ENCODE measurements around the gene CD82.

DNA sequence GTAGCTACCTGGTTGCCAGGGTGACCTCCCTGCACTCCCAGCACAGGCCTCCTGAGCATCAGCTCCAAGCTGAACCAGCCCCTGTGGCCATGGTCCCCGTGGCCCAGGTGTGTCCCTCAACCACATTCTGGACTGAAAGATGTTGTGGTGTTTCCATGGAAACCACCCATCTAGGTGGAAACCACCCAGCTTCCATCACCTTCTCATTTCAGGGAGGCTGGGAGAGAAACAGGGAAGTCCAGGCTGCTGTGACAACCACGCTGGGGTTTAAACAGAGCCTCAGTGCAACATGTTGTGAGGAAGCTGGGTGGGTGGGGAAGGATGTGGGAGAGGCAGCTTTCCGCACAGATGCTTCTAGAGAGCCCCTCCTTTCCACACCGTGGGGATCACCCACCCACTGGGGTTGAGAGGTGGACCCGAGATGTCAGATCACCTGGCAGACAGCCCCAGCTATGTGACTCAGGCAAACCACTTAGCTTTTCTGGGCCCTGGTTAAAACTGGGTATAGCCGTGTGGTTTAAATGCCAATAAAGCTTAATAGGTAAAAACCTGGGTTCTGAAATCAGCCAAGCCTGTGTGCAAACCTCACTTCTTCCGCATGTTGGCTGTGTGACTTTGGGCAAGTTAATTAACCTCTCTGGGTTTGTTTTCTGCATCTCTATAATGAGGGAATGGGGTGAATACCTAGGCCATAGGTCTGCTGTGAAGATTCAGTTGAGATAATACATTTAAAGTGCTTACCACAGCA lies 46.4 kb downstream of the CD82 start:
- TF ChIP-seq, protein P1, sequence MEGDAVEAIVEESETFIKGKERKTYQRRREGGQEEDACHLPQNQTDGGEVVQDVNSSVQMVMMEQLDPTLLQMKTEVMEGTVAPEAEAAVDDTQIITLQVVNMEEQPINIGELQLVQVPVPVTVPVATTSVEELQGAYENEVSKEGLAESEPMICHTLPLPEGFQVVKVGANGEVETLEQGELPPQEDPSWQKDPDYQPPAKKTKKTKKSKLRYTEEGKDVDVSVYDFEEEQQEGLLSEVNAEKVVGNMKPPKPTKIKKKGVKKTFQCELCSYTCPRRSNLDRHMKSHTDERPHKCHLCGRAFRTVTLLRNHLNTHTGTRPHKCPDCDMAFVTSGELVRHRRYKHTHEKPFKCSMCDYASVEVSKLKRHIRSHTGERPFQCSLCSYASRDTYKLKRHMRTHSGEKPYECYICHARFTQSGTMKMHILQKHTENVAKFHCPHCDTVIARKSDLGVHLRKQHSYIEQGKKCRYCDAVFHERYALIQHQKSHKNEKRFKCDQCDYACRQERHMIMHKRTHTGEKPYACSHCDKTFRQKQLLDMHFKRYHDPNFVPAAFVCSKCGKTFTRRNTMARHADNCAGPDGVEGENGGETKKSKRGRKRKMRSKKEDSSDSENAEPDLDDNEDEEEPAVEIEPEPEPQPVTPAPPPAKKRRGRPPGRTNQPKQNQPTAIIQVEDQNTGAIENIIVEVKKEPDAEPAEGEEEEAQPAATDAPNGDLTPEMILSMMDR (IDR thresholded peaks at IDR 0.05): no peak
- no peak for TF ChIP-seq POLR2A (IDR thresholded peaks at IDR 0.05)
